ENCODE results near the gene PARP11.

Gene PARP11

GRCh38 chr12:3891201-3891600 is 18.0 kb upstream of the PARP11 start:
- H3K27me3 ChIP-seq (ENCODE audit: insufficient read depth, low read depth, severe bottlenecking), result peaks cover 10% of the 10 kb centered on the region
- no peaks in the 10 kb centered on the region for H3K9me3 ChIP-seq (ENCODE audit: severe bottlenecking)
- H3K4me3 ChIP-seq (ENCODE audit: low read depth, low read length), result no peak overlapping the region
- no peak for DNase-seq
- no peak for TF ChIP-seq CTCF (IDR thresholded peaks at IDR 0.05; ENCODE audit: low read depth, low read length)
- H3K27ac ChIP-seq, result no peak overlapping the region
- no peaks in the 10 kb centered on the region for H3K36me3 ChIP-seq

- H3K27me3 ChIP-seq (ENCODE audit: insufficient read depth, low read depth, severe bottlenecking), result no peaks in the 10 kb centered on the region
- H3K9me3 ChIP-seq (ENCODE audit: severe bottlenecking), result no peaks in the 10 kb centered on the region
- H3K36me3 ChIP-seq, result no peaks in the 10 kb centered on the region
- H3K4me3 ChIP-seq (ENCODE audit: low read depth, low read length), result no peak overlapping the region
- no peak for TF ChIP-seq CTCF (IDR thresholded peaks at IDR 0.05; ENCODE audit: low read depth, low read length)
- no peak for DNase-seq
- no peak overlapping the region for H3K27ac ChIP-seq
These were observed 15.5 kb upstream of the PARP11 start for GRCh38 chr12:3888659-3889058.

GRCh38 chr12:3885277-3886094 is 12.3 kb upstream of the PARP11 start:
- Histone ChIP-seq H3K27ac (no peak overlapping the region), H3K4me3 (ENCODE audit: low read depth, low read length) (no peak overlapping the region), H3K36me3 (no peaks in the 10 kb centered on the region), H3K9me3 (ENCODE audit: severe bottlenecking) (no peaks in the 10 kb centered on the region), H3K27me3 (ENCODE audit: insufficient read depth, low read depth, severe bottlenecking) (no peaks in the 10 kb centered on the region)
- DNase-seq, result no peak
- TF ChIP-seq CTCF (IDR thresholded peaks at IDR 0.05; ENCODE audit: low read depth, low read length), result peak; percentile 59

GRCh38 chr12:3884671-3885070 is 11.5 kb upstream of the PARP11 start:
- no peak overlapping the region for H3K27ac ChIP-seq

GRCh38 chr12:3882896-3883564 is 9.8 kb upstream of the PARP11 start:
- Histone ChIP-seq H3K36me3 (no peaks in the 10 kb centered on the region), H3K27me3 (ENCODE audit: insufficient read depth, low read depth, severe bottlenecking) (no peaks in the 10 kb centered on the region), H3K27ac (no peak overlapping the region), H3K9me3 (ENCODE audit: severe bottlenecking) (no peaks in the 10 kb centered on the region), H3K4me3 (ENCODE audit: low read depth, low read length) (no peak overlapping the region)
- peak; percentile 41; the same call in 1 of the 2 replicates for TF ChIP-seq CTCF (IDR thresholded peaks at IDR 0.05; ENCODE audit: low read depth, low read length)
- no peak for DNase-seq

More at GRCh38 chr12:3884671-3885070, 11.5 kb upstream of the PARP11 start:
- Histone ChIP-seq H3K4me3 (ENCODE audit: low read depth, low read length) (no peak overlapping the region), H3K9me3 (ENCODE audit: severe bottlenecking) (no peaks in the 10 kb centered on the region), H3K36me3 (no peaks in the 10 kb centered on the region), H3K27me3 (ENCODE audit: insufficient read depth, low read depth, severe bottlenecking) (no peaks in the 10 kb centered on the region)
- no peak for TF ChIP-seq CTCF (IDR thresholded peaks at IDR 0.05; ENCODE audit: low read depth, low read length)
- DNase-seq, result no peak

Measured in WERI-Rb-1 (cell line).